HepG2 (cell line): ENCODE results near the gene CLIC3. TPM values are rescaled to one million over a fixed set of nuclear protein-coding genes. Genes with fewer than 3 reads are reported as not detected.
A peak's percentile ranks its signal among the peaks of the same experiment; 100 is the strongest.

Experiments
- BHLHE40 ChIP-seq: IDR thresholded peaks from 2 replicates; pipeline ENCODE4 v1.6.1; 2011; ENCODE audit warnings: low read length, improper control_type of control experiment
- DPF2 ChIP-seq: sonication (generic); formaldehyde crosslinking; IDR thresholded peaks from 2 replicates; pipeline ENCODE4 v1.4.0; 2020; ENCODE audit warnings: mild to moderate bottlenecking, low read depth, missing genetic modification reagents, borderline replicate concordance
- EHMT2 ChIP-seq: fragments of 200-600 bp; sonication (generic); IDR thresholded peaks from 2 replicates; pipeline ENCODE4 v1.7.0; 2017; ENCODE audit warnings: antibody characterized with exemption, low read depth, low read length, borderline replicate concordance
- ISX ChIP-seq: sonication (generic); formaldehyde crosslinking; conservative IDR thresholded peaks from 2 replicates; pipeline ENCODE4 v1.5.0; 2020; ENCODE audit warnings: missing genetic modification reagents
- MAFK ChIP-seq, 2 experiments: IDR thresholded peaks in 1 of 2; conservative IDR thresholded peaks in 1 of 2; 2 replicates each; pipeline ENCODE4 v1.6.1; 2011; ENCODE audit warnings: improper control_type of control experiment in 2 of 2, low read length in 2 of 2
- MIXL1 ChIP-seq: IDR thresholded peaks from 2 replicates; pipeline ENCODE4 v1.6.1; 2016
- NONO ChIP-seq, 2 experiments: fragments of 450-650 bp in 1 of 2; sonication (generic) in 1 of 2; formaldehyde crosslinking in 1 of 2; IDR thresholded peaks in 1 of 2; conservative IDR thresholded peaks in 1 of 2; 2 replicates each; pipeline versions ENCODE4 v1.6.1 to v1.8.0; 2017 to 2022; ENCODE audit warnings: mild to moderate bottlenecking in 1 of 2, missing genetic modification reagents in 1 of 2, moderate library complexity in 1 of 2
- NR2C2 ChIP-seq: sonication (generic); formaldehyde crosslinking; IDR thresholded peaks from 2 replicates; pipeline ENCODE4 v1.4.0; 2020; ENCODE audit warnings: missing genetic modification reagents, mild to moderate bottlenecking, moderate library complexity, borderline replicate concordance
- NR2F6 ChIP-seq, 2 experiments: IDR thresholded peaks; 2 replicates each; pipeline ENCODE4 v1.6.1; 2016; ENCODE audit warnings: antibody characterized with exemption in 1 of 2, mild to moderate bottlenecking in 1 of 2
- RBAK ChIP-seq: sonication (generic); formaldehyde crosslinking; IDR thresholded peaks from 2 replicates; pipeline ENCODE4 v1.5.1; 2020; ENCODE audit warnings: mild to moderate bottlenecking, missing genetic modification reagents
- RELA ChIP-seq: sonication (generic); formaldehyde crosslinking; IDR thresholded peaks from 2 replicates; pipeline ENCODE4 v1.4.0; 2020; ENCODE audit warnings: missing genetic modification reagents
- SRSF4 ChIP-seq: fragments of 200-400 bp; formaldehyde crosslinking; IDR thresholded peaks from one replicate; pipeline ENCODE4 v1.6.1; 2018; ENCODE audit warnings: mild to moderate bottlenecking, low read depth, low read length, moderate library complexity; ENCODE audit not compliant: poor library complexity, severe bottlenecking
- SSRP1 ChIP-seq: IDR thresholded peaks from 2 replicates; pipeline ENCODE4 v1.6.1; 2016; ENCODE audit warnings: control low read depth
- USF2 ChIP-seq, 2 experiments: sonication (generic) in 1 of 2; formaldehyde crosslinking in 1 of 2; IDR thresholded peaks; 2 replicates each; pipeline versions ENCODE4 v1.5.1 to v1.6.1; 2011 to 2020; ENCODE audit warnings: borderline replicate concordance in 1 of 2, low read depth in 1 of 2, low read length in 1 of 2, mild to moderate bottlenecking in 1 of 2, missing genetic modification reagents in 1 of 2, moderate library complexity in 1 of 2
- ZC3H13 ChIP-seq: sonication (generic); formaldehyde crosslinking; IDR thresholded peaks from 2 replicates; pipeline ENCODE4 v1.8.1; 2023; ENCODE audit warnings: mild to moderate bottlenecking, missing genetic modification reagents, moderate library complexity
- ZC3H4 ChIP-seq: sonication (generic); formaldehyde crosslinking; IDR thresholded peaks from 2 replicates; pipeline ENCODE4 v1.4.0; 2020; ENCODE audit warnings: missing genetic modification reagents, borderline replicate concordance
- ZFAT ChIP-seq: sonication (generic); formaldehyde crosslinking; conservative IDR thresholded peaks from 2 replicates; pipeline ENCODE4 v1.8.1; 2023; ENCODE audit warnings: missing genetic modification reagents, inconsistent platforms
- ZFP41 ChIP-seq: sonication (generic); formaldehyde crosslinking; IDR thresholded peaks from 2 replicates; pipeline ENCODE4 v1.4.0; 2020; ENCODE audit warnings: mild to moderate bottlenecking, missing genetic modification reagents, borderline replicate concordance
- ZFYVE20 ChIP-seq: sonication (generic); formaldehyde crosslinking; IDR thresholded peaks from 2 replicates; pipeline ENCODE4 v1.8.0; 2023; ENCODE audit warnings: low read depth, mild to moderate bottlenecking, moderate library complexity, missing genetic modification reagents, borderline replicate concordance
- ZMAT5 ChIP-seq: sonication (generic); formaldehyde crosslinking; IDR thresholded peaks from 2 replicates; pipeline ENCODE4 v1.5.0; 2020; ENCODE audit warnings: mild to moderate bottlenecking, low read depth, missing genetic modification reagents, borderline replicate concordance
- ZNF468 ChIP-seq: sonication (generic); formaldehyde crosslinking; IDR thresholded peaks from 2 replicates; pipeline ENCODE4 v1.8.0; 2022; ENCODE audit warnings: mild to moderate bottlenecking, moderate library complexity, missing genetic modification reagents
- ZNF549 ChIP-seq: sonication (generic); formaldehyde crosslinking; IDR thresholded peaks from 2 replicates; pipeline ENCODE4 v1.5.0; 2020; ENCODE audit warnings: missing genetic modification reagents
- ZNF577 ChIP-seq: sonication (generic); formaldehyde crosslinking; IDR thresholded peaks from 2 replicates; pipeline ENCODE4 v1.4.0; 2020; ENCODE audit warnings: mild to moderate bottlenecking, low read depth, missing genetic modification reagents, borderline replicate concordance
- ZNF614 ChIP-seq: IDR thresholded peaks from 2 replicates; pipeline ENCODE4 v1.6.1; 2018; ENCODE audit warnings: missing biosample characterization, missing genetic modification reagents, inconsistent platforms, borderline replicate concordance
- ZNF672 ChIP-seq: sonication (generic); formaldehyde crosslinking; IDR thresholded peaks from 2 replicates; pipeline ENCODE4 v1.8.1; 2022; ENCODE audit warnings: missing genetic modification reagents
- ZNF709 ChIP-seq: sonication (generic); formaldehyde crosslinking; IDR thresholded peaks from 2 replicates; pipeline ENCODE4 v1.5.0; 2020; ENCODE audit warnings: mild to moderate bottlenecking, missing genetic modification reagents
- ZNF737 ChIP-seq: sonication (generic); formaldehyde crosslinking; IDR thresholded peaks from 2 replicates; pipeline ENCODE4 v1.5.0; 2020; ENCODE audit warnings: missing genetic modification reagents, mild to moderate bottlenecking, borderline replicate concordance
- ZNF749 ChIP-seq: sonication (generic); formaldehyde crosslinking; IDR thresholded peaks from 2 replicates; pipeline ENCODE4 v1.8.0; 2022; ENCODE audit warnings: mild to moderate bottlenecking, missing genetic modification reagents, moderate library complexity, borderline replicate concordance
- polyA plus RNA-seq, 8 experiments: library from polyadenylated mRNA; depleted of rRNA in 3 of 8; stranded (reverse) in 7 of 8; unstranded in 1 of 8; fragments of >200 nt; fragmentation: Illumina TruSeq in 4 of 8; extraction: Trizol in 4 of 8; gene quantifications; 2 replicates each; pipeline versions ENCODE4 v1.2.1 to v1.2.3, GENCODE V29; 2011 to 2016; ENCODE audit warnings: low read depth in 4 of 8, missing spikeins in 1 of 8, mixed read lengths in 1 of 8; ENCODE audit not compliant: insufficient read depth in 1 of 8
- total RNA-seq, 5 experiments: library from RNA; depleted of rRNA; stranded (reverse); fragments of >200 nt; fragmentation: Illumina TruSeq; extraction: Trizol; gene quantifications; 2 replicates each; pipeline ENCODE4 v1.2.3, GENCODE V29; 2016; ENCODE audit warnings: low read depth in 1 of 5

CLIC3 gene
- total and polyA plus RNA-seq, 2 of the 13 experiments (the other 11 are each of a cell fraction or from before 2014, with no cell fraction given) = 0.51 to 1.5 TPM

DNA sequence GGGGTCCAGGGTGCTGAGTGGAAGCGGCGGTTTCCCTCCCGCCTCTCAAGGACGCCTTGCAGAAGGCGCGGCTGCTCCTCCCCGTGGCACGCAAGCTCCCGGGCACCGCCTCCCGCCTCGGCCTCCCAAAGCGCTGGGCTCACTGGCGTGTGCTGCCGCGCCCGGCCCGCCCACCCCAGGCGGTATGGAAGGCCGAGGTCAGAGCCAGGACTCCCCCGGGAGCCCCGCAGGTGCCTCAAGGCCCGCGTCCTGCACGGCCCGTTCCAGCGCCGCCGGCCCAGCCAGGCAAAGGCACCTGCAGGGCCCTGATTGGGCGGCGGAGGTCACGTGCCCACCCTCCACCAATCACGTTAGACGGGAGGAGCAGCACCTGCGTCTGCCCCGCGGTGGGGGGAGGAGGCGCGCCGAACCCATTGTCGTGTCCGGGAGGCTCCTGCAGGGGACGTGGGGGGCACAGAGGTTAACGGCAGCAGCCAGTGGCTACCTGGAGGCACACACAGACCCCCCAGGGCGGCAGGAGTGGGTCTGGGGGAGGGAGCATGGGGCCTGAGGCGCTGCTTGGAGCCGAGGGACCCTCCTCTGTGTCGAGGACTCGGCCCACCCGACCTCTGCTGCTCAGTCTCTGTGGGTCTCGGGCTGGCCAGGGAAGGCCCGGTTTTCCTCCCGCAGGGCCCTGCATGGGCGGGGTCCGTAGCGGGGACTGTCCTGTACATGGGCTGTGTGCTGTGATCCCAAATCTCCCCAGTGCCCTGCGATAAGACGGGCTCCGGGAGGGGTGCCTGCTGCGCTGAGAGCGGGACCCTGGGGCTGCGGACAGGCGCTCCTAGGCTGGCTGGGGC lies 46.3 kb downstream of the CLIC3 start (continued):
- TF ChIP-seq RELA (no peak), SSRP1 (CRISPR knock-in tag) (no peak), ISX (CRISPR knock-in tag) (peak; percentile 71; the same call in 1 of the 2 replicates), NONO (IDR thresholded peaks at IDR 0.05) (no peak), NONO (CRISPR knock-in tag; conservative IDR thresholded peaks at IDR 0.05) (peak; percentile 83), RBAK (peak; percentile 52; the same call in 1 of the 2 replicates), ZFP41 (CRISPR knock-in tag) (no peak), MIXL1 (CRISPR knock-in tag) (no peak), ZC3H4 (CRISPR knock-in tag) (no peak), MAFK (conservative IDR thresholded peaks at IDR 0.05 in 1 of 2, IDR thresholded peaks at IDR 0.05 in 1 of 2; ENCODE audit: low read length in 2 of 2) (no peak), ZNF672 (CRISPR knock-in tag) (no peak), DPF2 (CRISPR knock-in tag) (no peak), ZNF749 (CRISPR knock-in tag) (0 out of 2 replicates have a peak, but pooled peaks have one; percentile 61), ZNF614 (CRISPR knock-in tag) (no peak), ZNF549 (CRISPR knock-in tag) (no peak), ZNF709 (CRISPR knock-in tag) (peak; percentile 90; the same call in 1 of the 2 replicates), SRSF4 (no peak), ZNF577 (CRISPR knock-in tag) (no peak), USF2 (IDR thresholded peaks at IDR 0.05; ENCODE audit: low read depth, low read length) (peak; percentile 94), USF2 (CRISPR knock-in tag; IDR thresholded peaks at IDR 0.05; ENCODE audit: borderline replicate concordance) (peak; percentile 98; the same call in 1 of the 2 replicates), ZFYVE20 (CRISPR knock-in tag) (no peak), NR2C2 (CRISPR knock-in tag) (no peak), ZNF468 (peak; percentile 31; the same call in 1 of the 2 replicates), ZMAT5 (CRISPR knock-in tag) (no peak), EHMT2 (no peak), NR2F6 (IDR thresholded peaks at IDR 0.05) (0 out of 2 replicates have a peak, but pooled peaks have one; percentile 35), NR2F6 (CRISPR knock-in tag; IDR thresholded peaks at IDR 0.05) (peak; percentile 51), ZNF737 (CRISPR knock-in tag) (no peak), BHLHE40 (peak; percentile 82), ZFAT (CRISPR knock-in tag) (no peak), ZC3H13 (CRISPR knock-in tag) (peak; percentile 85)
